ENCODE data around the gene CPNE9.

The CPNE9 gene

GRCh38 chr3:9779075-9779593 lies 75.5 kb downstream of the CPNE9 start:
- DNase-seq (ENCODE audit: low read depth): no peak
